ENCODE data around the gene RRP8. TPM values are rescaled to one million over a fixed set of nuclear protein-coding genes. Genes with fewer than 3 reads are reported as not detected.

The RRP8 gene
- total RNA-seq, 2 donors from 2014 or later = 5.4 to 8.9 TPM

- no peaks in the 10 kb centered on the region for H3K9me3 ChIP-seq
- intact Hi-C loops (cut with DNase I) = loop anchor here (10.0 kb wide), 1 partner anchor 52 kb away; no protein-coding TSS in a partner anchor
- TF ChIP-seq, protein P1, sequence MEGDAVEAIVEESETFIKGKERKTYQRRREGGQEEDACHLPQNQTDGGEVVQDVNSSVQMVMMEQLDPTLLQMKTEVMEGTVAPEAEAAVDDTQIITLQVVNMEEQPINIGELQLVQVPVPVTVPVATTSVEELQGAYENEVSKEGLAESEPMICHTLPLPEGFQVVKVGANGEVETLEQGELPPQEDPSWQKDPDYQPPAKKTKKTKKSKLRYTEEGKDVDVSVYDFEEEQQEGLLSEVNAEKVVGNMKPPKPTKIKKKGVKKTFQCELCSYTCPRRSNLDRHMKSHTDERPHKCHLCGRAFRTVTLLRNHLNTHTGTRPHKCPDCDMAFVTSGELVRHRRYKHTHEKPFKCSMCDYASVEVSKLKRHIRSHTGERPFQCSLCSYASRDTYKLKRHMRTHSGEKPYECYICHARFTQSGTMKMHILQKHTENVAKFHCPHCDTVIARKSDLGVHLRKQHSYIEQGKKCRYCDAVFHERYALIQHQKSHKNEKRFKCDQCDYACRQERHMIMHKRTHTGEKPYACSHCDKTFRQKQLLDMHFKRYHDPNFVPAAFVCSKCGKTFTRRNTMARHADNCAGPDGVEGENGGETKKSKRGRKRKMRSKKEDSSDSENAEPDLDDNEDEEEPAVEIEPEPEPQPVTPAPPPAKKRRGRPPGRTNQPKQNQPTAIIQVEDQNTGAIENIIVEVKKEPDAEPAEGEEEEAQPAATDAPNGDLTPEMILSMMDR (IDR thresholded peaks at IDR 0.05) = no peak
- no peak for TF ChIP-seq POLR2A (IDR thresholded peaks at IDR 0.05)
These were observed 19.1 kb upstream of the RRP8 start for GRCh38 chr11:6622261-6623171.

GRCh38 chr11:6621711-6622211, 18.3 kb upstream of the RRP8 start:
- no peak overlapping the region for H3K27ac ChIP-seq
- no peaks in the 10 kb centered on the region for H3K9me3 ChIP-seq
- H3K4me1 ChIP-seq = peaks cover 25% of the 10 kb centered on the region
- no peak for DNase-seq
- no peak for TF ChIP-seq POLR2A (IDR thresholded peaks at IDR 0.05)
- no peaks in the 10 kb centered on the region for H3K36me3 ChIP-seq (replicated peaks in 1 of 2; ENCODE audit: insufficient read depth in 1 of 2, low read depth in 2 of 2)
- intact Hi-C loops (cut with DNase I) = loop anchor here (10.0 kb wide), 1 partner anchor 53 kb away; no protein-coding TSS in a partner anchor
- no peak for ATAC-seq
- no peak overlapping the region for H3K4me3 ChIP-seq
- no peaks in the 10 kb centered on the region for H3K27me3 ChIP-seq
- WGBS, 2 donors = 79 to 81% methylated on average over 7 to 15 of the region's 16 CpGs

More at GRCh38 chr11:6622261-6623171, 19.1 kb upstream of the RRP8 start:
- DNase-seq (no peak), ATAC-seq (no peak)
- Histone ChIP-seq H3K4me1 (peaks cover 25% of the 10 kb centered on the region), H3K36me3 (replicated peaks in 1 of 2; ENCODE audit: insufficient read depth in 1 of 2, low read depth in 2 of 2) (no peaks in the 10 kb centered on the region), H3K27ac (no peak overlapping the region), H3K27me3 (no peaks in the 10 kb centered on the region), H3K4me3 (no peak overlapping the region)
- WGBS, 2 donors = 89 to 90% methylated on average over 15 to 24 of the region's 24 CpGs

DNA sequence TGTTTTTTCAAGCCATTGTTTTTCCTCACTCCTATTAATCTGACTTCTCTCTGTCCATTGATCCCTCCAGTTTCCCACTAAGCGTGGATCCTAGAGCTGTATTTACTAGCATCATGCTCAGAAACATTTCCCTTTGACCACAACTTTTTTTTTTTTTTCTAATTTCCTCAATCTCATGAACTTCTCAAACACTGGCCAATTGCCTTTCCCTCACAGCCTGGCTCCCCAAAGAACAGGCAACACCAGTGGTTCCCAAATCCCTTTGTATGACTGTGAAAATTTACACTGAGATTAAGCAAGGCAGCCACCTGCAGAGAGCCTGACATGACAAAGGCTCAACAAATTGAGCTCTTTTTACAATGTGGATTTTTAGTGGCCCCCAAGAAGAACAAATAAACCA, 17.2 kb upstream of the RRP8 start:
- H3K4me3 ChIP-seq = no peak overlapping the region
- H3K27me3 ChIP-seq = no peaks in the 10 kb centered on the region
- 78 to 96% methylated on average over 1 of the region's 1 CpG for WGBS, 2 donors
- peaks cover 25% of the 10 kb centered on the region for H3K4me1 ChIP-seq
- no peaks in the 10 kb centered on the region for H3K9me3 ChIP-seq
- no peaks in the 10 kb centered on the region for H3K36me3 ChIP-seq (replicated peaks in 1 of 2; ENCODE audit: insufficient read depth in 1 of 2, low read depth in 2 of 2)
- no peak for DNase-seq
- intact Hi-C loops (cut with DNase I) = loop anchor here (10.0 kb wide), 1 partner anchor 54 kb away; no protein-coding TSS in a partner anchor
- no peak for ATAC-seq
- H3K27ac ChIP-seq = no peak overlapping the region
- TF ChIP-seq, protein P1 (IDR thresholded peaks at IDR 0.05) = no peak
- no peak for TF ChIP-seq POLR2A (IDR thresholded peaks at IDR 0.05)

DNA sequence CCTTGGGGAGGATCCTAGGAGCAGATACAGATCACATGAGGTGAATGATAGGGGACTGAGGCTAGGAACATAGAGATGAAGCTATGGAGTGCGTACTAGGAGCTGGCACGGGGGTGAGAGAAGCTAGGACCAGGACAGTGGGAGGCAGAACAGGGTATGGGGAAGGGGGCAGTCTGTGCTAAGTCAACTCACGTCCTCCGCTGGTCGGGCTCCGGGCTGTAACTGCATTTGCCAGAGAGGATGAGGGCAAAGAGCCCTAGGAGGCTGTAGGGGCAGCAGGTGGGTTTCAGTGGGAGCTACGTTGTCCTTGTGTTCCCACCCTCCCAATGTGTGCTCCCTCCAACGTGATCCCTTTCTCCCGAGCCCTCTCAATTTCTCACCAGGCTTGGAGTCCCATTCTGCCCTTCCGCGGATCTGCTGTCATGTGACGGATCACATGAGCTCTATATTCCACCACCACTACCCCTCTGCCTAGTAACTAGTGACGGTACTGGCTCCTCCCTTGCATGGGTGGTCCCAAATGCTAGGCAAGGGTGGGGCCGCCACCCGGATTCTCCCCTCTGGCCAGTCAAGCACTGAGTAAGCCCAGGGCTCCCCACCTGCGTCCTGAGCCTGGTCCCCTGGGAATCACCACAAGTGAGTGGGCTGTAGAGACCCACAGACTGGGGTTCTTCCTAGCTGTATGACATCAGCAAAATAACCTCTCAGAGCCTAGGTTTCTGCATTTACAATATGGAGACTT, 15.8 kb upstream of the RRP8 start, which contains the start of gene TPP1:
Gene TPP1, minus strand, starts transcription at position 419 of the 742 bp plus-strand sequence. Its CDS starts 22 bp downstream, at position 397.
- TF ChIP-seq POLR2A (IDR thresholded peaks at IDR 0.05) = peak in 2 of 3 donors; percentile 70 to 79
- TF ChIP-seq, protein P1 (IDR thresholded peaks at IDR 0.05) = peak in 2 of 7 experiments; percentile 4 to 15
- Histone ChIP-seq H3K27ac (peak within 1 kb of the TSS; percentile 66 to 80 (median 68)), H3K4me3 (peak within 1 kb of the TSS; percentile 43 to 62), H3K36me3 (replicated peaks in 1 of 2; ENCODE audit: insufficient read depth in 1 of 2, low read depth in 2 of 2) (peaks cover 0 to 2% of the 10 kb centered on the region in 2 donors), H3K4me1 (peaks cover 19% of the 10 kb centered on the region), H3K27me3 (no peaks in the 10 kb centered on the region), H3K9me3 (no peaks in the 10 kb centered on the region)
- WGBS, 2 donors = 0% methylated on average over 14 to 16 of the region's 16 CpGs
- intact Hi-C loops (cut with DNase I) = no loop called here
- DNase-seq = peak; percentile 91 to 96 (median 94)
- peak; percentile 98 for ATAC-seq
